Measurements from ENCODE around the gene PSMD2. TPM values are rescaled to one million over a fixed set of nuclear protein-coding genes. Genes with fewer than 3 reads are reported as not detected.
A peak's percentile ranks its signal among the peaks of the same experiment; 100 is the strongest.

PSMD2 gene
- total and polyA plus RNA-seq, 4 donors, result 77.5 to 213 (median 161) TPM

GRCh38 chr3:184299488-184300377 is 692 bp downstream of the PSMD2 start:
- H3K9me3 ChIP-seq (ENCODE audit: control insufficient read depth in 4 of 4, low read length in 3 of 4), result no peaks in the 10 kb centered on the region
- peaks cover 0 to 17% (median 13%) of the 10 kb centered on the region in 4 donors for H3K4me1 ChIP-seq (ENCODE audit: control insufficient read depth in 4 of 4, insufficient read depth in 4 of 4, low read length in 3 of 4)
- H3K27ac ChIP-seq (ENCODE audit: low read depth in 1 of 2, low read length in 2 of 2), result peak overlapping the region; percentile 50 to 55
- peak overlapping the region; percentile 61 to 94 for H3K9ac ChIP-seq (ENCODE audit: low read depth in 1 of 2, low read length in 2 of 2)
- TF ChIP-seq HNF4G (IDR thresholded peaks at IDR 0.05), result no peak
- no peak for TF ChIP-seq REST (IDR thresholded peaks at IDR 0.05)
- TF ChIP-seq RXRA (IDR thresholded peaks at IDR 0.05), result no peak
- TF ChIP-seq RAD21 (IDR thresholded peaks at IDR 0.05), result no peak
- no peak for TF ChIP-seq FOXA2 (IDR thresholded peaks at IDR 0.05)
- no peak for TF ChIP-seq FOXA1 (IDR thresholded peaks at IDR 0.05)
- TF ChIP-seq MAX (IDR thresholded peaks at IDR 0.05), result no peak
- no peak for TF ChIP-seq YY1 (IDR thresholded peaks at IDR 0.05)
- TF ChIP-seq TAF1 (conservative IDR thresholded peaks at IDR 0.05), result no peak
- TF ChIP-seq ZBTB33 (IDR thresholded peaks at IDR 0.05), result no peak
- H3K36me3 ChIP-seq (ENCODE audit: control insufficient read depth in 4 of 4, insufficient read depth in 3 of 4, low read depth in 1 of 4, low read length in 3 of 4), result peaks cover 4 to 40% (median 36%) of the 10 kb centered on the region in 4 donors
- no peak for DNase-seq (ENCODE audit: low spot score)
- no peaks in the 10 kb centered on the region for H3K27me3 ChIP-seq (ENCODE audit: control insufficient read depth in 4 of 4, insufficient read depth in 4 of 4, low read length in 3 of 4)
- WGBS, result 16% methylated on average over 29 of the region's 29 CpGs
- peak overlapping the region; percentile 77 to 98 (median 79) for H3K4me3 ChIP-seq (ENCODE audit: low read depth in 1 of 3, low read length in 3 of 3)

- H3K27ac ChIP-seq (ENCODE audit: low read depth in 1 of 2, low read length in 2 of 2), result no peak overlapping the region
- no peak for DNase-seq (ENCODE audit: low spot score)
- no peaks in the 10 kb centered on the region for H3K27me3 ChIP-seq (ENCODE audit: control insufficient read depth in 4 of 4, insufficient read depth in 4 of 4, low read length in 3 of 4)
- no peaks in the 10 kb centered on the region for H3K9me3 ChIP-seq (ENCODE audit: control insufficient read depth in 4 of 4, low read length in 3 of 4)
- H3K4me3 ChIP-seq (ENCODE audit: low read depth in 1 of 3, low read length in 3 of 3), result peak overlapping the region in 2 of 3 donors; percentile 77 to 79
- H3K4me1 ChIP-seq (ENCODE audit: control insufficient read depth in 4 of 4, insufficient read depth in 4 of 4, low read length in 3 of 4), result peaks cover 0 to 17% (median 13%) of the 10 kb centered on the region in 4 donors
- peak overlapping the region in 1 of 2 donors; percentile 67 for H3K9ac ChIP-seq (ENCODE audit: low read depth in 1 of 2, low read length in 2 of 2)
- H3K36me3 ChIP-seq (ENCODE audit: control insufficient read depth in 4 of 4, insufficient read depth in 3 of 4, low read depth in 1 of 4, low read length in 3 of 4), result peaks cover 4 to 43% (median 40%) of the 10 kb centered on the region in 4 donors
- WGBS, result 85% methylated on average over 3 of the region's 3 CpGs
- no peak for TF ChIP-seq YY1 (IDR thresholded peaks at IDR 0.05)
- no peak for TF ChIP-seq ZBTB33 (IDR thresholded peaks at IDR 0.05)
- no peak for TF ChIP-seq NR2F2 (IDR thresholded peaks at IDR 0.05)
- TF ChIP-seq CTCF (IDR thresholded peaks at IDR 0.05; ENCODE audit: low read depth, low read length, missing input control), result no peak
- no peak for TF ChIP-seq FOXA2 (IDR thresholded peaks at IDR 0.05)
- no peak for TF ChIP-seq MAX (IDR thresholded peaks at IDR 0.05)
- TF ChIP-seq HNF4G (IDR thresholded peaks at IDR 0.05), result no peak
- TF ChIP-seq EGR1 (IDR thresholded peaks at IDR 0.05; ENCODE audit: low read depth in 2 of 2), result no peak
- no peak for TF ChIP-seq JUND (IDR thresholded peaks at IDR 0.05)
- TF ChIP-seq TAF1 (conservative IDR thresholded peaks at IDR 0.05), result no peak
- no peak for TF ChIP-seq RAD21 (IDR thresholded peaks at IDR 0.05)
- TF ChIP-seq REST (IDR thresholded peaks at IDR 0.05), result no peak
- TF ChIP-seq GABPA (IDR thresholded peaks at IDR 0.05 in 1 of 2, conservative IDR thresholded peaks at IDR 0.05 in 1 of 2), result no peak
- no peak for TF ChIP-seq FOXA1 (IDR thresholded peaks at IDR 0.05)
- TF ChIP-seq HNF4A (conservative IDR thresholded peaks at IDR 0.05), result no peak
Observed at GRCh38 chr3:184300378-184300720, 1.3 kb downstream of the PSMD2 start.
